GM12878 (cell line): ENCODE measurements around the gene SDF4.

Experiments
- CBX5 ChIP-seq: sonication (generic); IDR thresholded peaks from 2 replicates; pipeline ENCODE4 v1.6.1; 2016; ENCODE audit warnings: low read depth, moderate library complexity, mild to moderate bottlenecking, inconsistent platforms
- CTCF ChIP-seq, 3 experiments: IDR thresholded peaks in 2 of 3; conservative IDR thresholded peaks in 1 of 3; 2 replicates each; pipeline ENCODE4 v1.5.1; 2011; ENCODE audit warnings: low read depth in 3 of 3, low read length in 3 of 3, mild to moderate bottlenecking in 3 of 3, control low read depth in 2 of 3, moderate library complexity in 2 of 3, inconsistent platforms in 1 of 3, mixed read lengths in 1 of 3; ENCODE audit not compliant: control insufficient read depth in 2 of 3, insufficient read depth in 1 of 3; ENCODE audit errors: extremely low read depth in 1 of 3
- EP300 ChIP-seq, 2 experiments: fragments of 150-350 bp in 1 of 2; IDR thresholded peaks; 2 replicates each; pipeline ENCODE4 v1.6.1; 2011 to 2012; ENCODE audit warnings: low read depth in 2 of 2, low read length in 2 of 2, borderline replicate concordance in 1 of 2, improper control_type of control experiment in 1 of 2, inconsistent platforms in 1 of 2; ENCODE audit not compliant: control insufficient read depth in 1 of 2
- FOXM1 ChIP-seq: IDR thresholded peaks from 2 replicates; pipeline ENCODE4 v1.6.1; 2012; ENCODE audit warnings: low read depth, mild to moderate bottlenecking, inconsistent platforms, low read length, moderate library complexity
- KDM1A ChIP-seq: fragments of 200-600 bp; sonication (generic); IDR thresholded peaks from 2 replicates; pipeline ENCODE4 v1.6.1; 2016; ENCODE audit warnings: borderline replicate concordance
- MTA3 ChIP-seq: IDR thresholded peaks from 2 replicates; pipeline ENCODE4 v1.6.1; 2012; ENCODE audit warnings: low read length, inconsistent platforms, borderline replicate concordance
- POLR2AphosphoS5 ChIP-seq: IDR thresholded peaks from 2 replicates; pipeline ENCODE4 v1.6.1; 2011; ENCODE audit warnings: mild to moderate bottlenecking, low read length, inconsistent platforms
- SIN3A ChIP-seq: IDR thresholded peaks from 2 replicates; pipeline ENCODE4 v1.6.1; 2012; ENCODE audit warnings: low read depth, low read length, improper control_type of control experiment
- YY1 ChIP-seq: IDR thresholded peaks from 2 replicates; pipeline ENCODE4 v1.6.1; 2011; ENCODE audit warnings: low read depth, mild to moderate bottlenecking, low read length

GRCh38 chr1:1237874-1238701 lies 6.3 kb upstream of the SDF4 start:
- TF ChIP-seq POLR2AphosphoS5, result no peak
- no peak; a peak in 1 of 4 replicates for TF ChIP-seq EP300 (IDR thresholded peaks at IDR 0.05; ENCODE audit: borderline replicate concordance in 1 of 2, control insufficient read depth in 1 of 2, low read depth in 2 of 2, low read length in 2 of 2)
- TF ChIP-seq SIN3A, result no peak
- TF ChIP-seq MTA3, result no peak
- TF ChIP-seq KDM1A, result no peak
- TF ChIP-seq YY1, result no peak
- no peak for TF ChIP-seq CBX5
- TF ChIP-seq CTCF (IDR thresholded peaks at IDR 0.05 in 2 of 3, conservative IDR thresholded peaks at IDR 0.05 in 1 of 3; ENCODE audit: control insufficient read depth in 2 of 3, extremely low read depth in 1 of 3, insufficient read depth in 1 of 3, low read depth in 3 of 3, low read length in 3 of 3), result no peak
- TF ChIP-seq FOXM1, result no peak
